ENCODE results near the gene PSMD1. TPM values are rescaled to one million over a fixed set of nuclear protein-coding genes. Genes with fewer than 3 reads are reported as not detected.

The PSMD1 gene
- total and polyA plus RNA-seq, 2 of the 8 experiments (the other 6 are each of a cell fraction or from before 2014, with no cell fraction given) = 179 to 272 TPM

DNA sequence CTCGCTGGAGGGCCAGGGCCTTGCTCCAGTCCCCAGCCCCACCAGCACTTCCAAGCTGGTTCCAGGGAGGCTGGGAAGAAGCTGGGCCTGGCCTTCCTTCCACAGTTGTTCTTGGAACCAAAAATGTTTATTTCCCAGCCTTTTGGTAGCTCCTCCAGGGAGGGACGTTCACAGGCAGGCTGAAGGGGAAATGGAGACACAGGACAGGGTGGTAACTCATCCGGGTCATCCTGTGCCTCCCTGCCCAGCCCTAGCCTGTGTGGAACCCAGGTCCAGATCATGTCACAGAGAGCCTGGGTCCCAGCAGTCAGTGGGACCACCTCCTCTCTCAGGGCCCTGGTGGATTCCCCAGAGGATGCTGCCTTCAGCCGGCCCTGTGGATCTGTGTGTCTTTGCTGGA, 129.2 kb downstream of the PSMD1 start:
- Histone ChIP-seq H4K5ac (ENCODE audit: insufficient read length, low read depth, low read length) (no peak overlapping the region), H3K79me2 (ENCODE audit: control insufficient read depth in 1 of 2, insufficient read depth in 2 of 2, low read length in 2 of 2) (no peaks in the 10 kb centered on the region), H3K4me3 (ENCODE audit: extremely low read depth in 1 of 4, insufficient read depth in 2 of 4, low read depth in 3 of 4, low read length in 4 of 4) (no peak overlapping the region), H3K36me3 (ENCODE audit: control insufficient read depth in 2 of 4, insufficient read depth in 4 of 4, low read length in 3 of 4) (no peaks in the 10 kb centered on the region), H3K56ac (replicated peaks; ENCODE audit: insufficient read length, low read depth, low read length) (no peak overlapping the region), H3K18ac (ENCODE audit: extremely low read depth, low read length) (no peak overlapping the region), H2BK120ac (replicated peaks; ENCODE audit: low read depth, low read length) (no peak overlapping the region), H2AK5ac (ENCODE audit: low read depth, low read length) (0 out of 2 replicates have a peak overlapping the region, but pooled peaks have one; percentile 15), H4K8ac (ENCODE audit: extremely low read depth, insufficient read depth, low read length) (no peak overlapping the region; the same call in 1 of the 2 replicates), H3K14ac (ENCODE audit: insufficient read length) (no peak overlapping the region), H3K27me3 (replicated peaks in 1 of 4; ENCODE audit: control insufficient read depth in 3 of 4, extremely low read depth in 1 of 4, insufficient read depth in 3 of 4, low read length in 3 of 4) (no peaks in the 10 kb centered on the region), H2BK5ac (ENCODE audit: low read depth, low read length) (no peak overlapping the region), H4K91ac (replicated peaks; ENCODE audit: insufficient read length, low read length) (no peak overlapping the region), H3K9ac (replicated peaks in 1 of 4; ENCODE audit: extremely low read depth in 1 of 4, low read depth in 3 of 4, low read length in 3 of 4) (no peak overlapping the region), H2AFZ (ENCODE audit: low read length) (no peak overlapping the region), H3K23ac (ENCODE audit: insufficient read length) (no peak overlapping the region), H2BK12ac (ENCODE audit: low read depth, low read length) (no peak overlapping the region), H3K79me1 (ENCODE audit: low read depth, low read length) (no peaks in the 10 kb centered on the region), H3K27ac (ENCODE audit: low read depth, low read length) (no peak overlapping the region), H3K4me1 (replicated peaks in 1 of 4; ENCODE audit: control insufficient read depth in 3 of 4, insufficient read depth in 4 of 4, low read length in 3 of 4) (peaks cover 0 to 18% (median 8%) of the 10 kb centered on the region in 4 experiments; a peak in 6 of 7 replicates), H3K4ac (replicated peaks; ENCODE audit: insufficient read length, low read depth, low read length) (peak overlapping the region; percentile 62), H4K20me1 (replicated peaks in 1 of 2; ENCODE audit: control insufficient read depth in 1 of 2, insufficient read depth in 2 of 2, low read length in 2 of 2) (no peaks in the 10 kb centered on the region), H3K9me3 (ENCODE audit: insufficient read depth in 2 of 2, low read depth in 1 of 2, low read length in 1 of 2) (no peaks in the 10 kb centered on the region), H2BK20ac (ENCODE audit: low read length) (no peak overlapping the region), H3K4me2 (ENCODE audit: insufficient read depth in 1 of 2, low read depth in 2 of 2, low read length in 2 of 2) (no peak overlapping the region), H2BK15ac (ENCODE audit: low read length) (no peak overlapping the region), H3K23me2 (ENCODE audit: low read depth, low read length) (no peaks in the 10 kb centered on the region)
- CTCF ChIA-PET (ENCODE audit: partially characterized antibody) = interaction anchor here (2.1 kb wide), 1 partner anchor 208 kb away, joined by 7 read pairs; the partner anchor contains the start of gene B3GNT7
- POLR2A ChIA-PET (ENCODE audit: partially characterized antibody) = no interaction called here
- 98% methylated on average over 3 of the region's 4 CpGs; no CpG with 5 or more reads in 1 of the 2 experiments for WGBS, 2 experiments (ENCODE audit: extremely low coverage in 1 of 2, insufficient coverage in 1 of 2, insufficient read length in 1 of 2, insufficient replicate concordance in 2 of 2, low coverage in 1 of 2, low lambda C conversion rate in 2 of 2, missing lambda C conversion rate in 1 of 2)
- no peak for DNase-seq (ENCODE audit: low read depth in 1 of 2, low spot score in 2 of 2)
- FAIRE-seq = no peak
- TF ChIP-seq HDAC2 (IDR thresholded peaks at IDR 0.05; ENCODE audit: borderline replicate concordance in 1 of 2, low read depth in 2 of 2, low read length in 2 of 2) (no peak), RBBP5 (IDR thresholded peaks at IDR 0.05; ENCODE audit: borderline replicate concordance, low read depth, low read length) (no peak), SRF (IDR thresholded peaks at IDR 0.05; ENCODE audit: low read depth, low read length) (no peak), POLR2AphosphoS5 (IDR thresholded peaks at IDR 0.05; ENCODE audit: low read depth, low read length) (no peak), KDM1A (IDR thresholded peaks at IDR 0.05; ENCODE audit: borderline replicate concordance, low read length) (no peak), ASH2L (IDR thresholded peaks at IDR 0.05; ENCODE audit: low read length) (no peak), CBX5 (IDR thresholded peaks at IDR 0.05; ENCODE audit: low read depth, low read length) (no peak), SUZ12 (IDR thresholded peaks at IDR 0.05; ENCODE audit: low read length) (no peak), EP300 (IDR thresholded peaks at IDR 0.05; ENCODE audit: borderline replicate concordance in 1 of 2, low read depth in 2 of 2, low read length in 2 of 2) (no peak), SAP30 (IDR thresholded peaks at IDR 0.05; ENCODE audit: insufficient read depth, insufficient replicate concordance, low read length) (no peak)
- TF ChIP-seq, protein P1, sequence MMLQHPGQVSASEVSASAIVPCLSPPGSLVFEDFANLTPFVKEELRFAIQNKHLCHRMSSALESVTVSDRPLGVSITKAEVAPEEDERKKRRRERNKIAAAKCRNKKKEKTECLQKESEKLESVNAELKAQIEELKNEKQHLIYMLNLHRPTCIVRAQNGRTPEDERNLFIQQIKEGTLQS (IDR thresholded peaks at IDR 0.05; ENCODE audit: insufficient read depth, low read depth, low read length) = no peak
